Measurements from ENCODE around the gene SETDB1. TPM values are rescaled to one million over a fixed set of nuclear protein-coding genes. Genes with fewer than 3 reads are reported as not detected.
"Not testable (repeated sequence)": the region's sequence is repeated elsewhere in the genome, so short reads cannot be mapped to it uniquely, and the experiment has no call there.

Gene SETDB1
- total RNA-seq, 1 donor from 2014 or later: 47.5 TPM

- H3K27ac ChIP-seq: no peak overlapping the region
- no peak for ATAC-seq
- H3K4me3 ChIP-seq: no peak overlapping the region
- DNase-seq: no peak
- H3K4me1 ChIP-seq: no peaks in the 10 kb centered on the region
- no peaks in the 10 kb centered on the region for H3K36me3 ChIP-seq
- H3K27me3 ChIP-seq (ENCODE audit: low read depth): no peaks in the 10 kb centered on the region
- H3K9me3 ChIP-seq: no peaks in the 10 kb centered on the region
- intact Hi-C loops (cut with DNase I): no loop called here
- TF ChIP-seq, protein P1, sequence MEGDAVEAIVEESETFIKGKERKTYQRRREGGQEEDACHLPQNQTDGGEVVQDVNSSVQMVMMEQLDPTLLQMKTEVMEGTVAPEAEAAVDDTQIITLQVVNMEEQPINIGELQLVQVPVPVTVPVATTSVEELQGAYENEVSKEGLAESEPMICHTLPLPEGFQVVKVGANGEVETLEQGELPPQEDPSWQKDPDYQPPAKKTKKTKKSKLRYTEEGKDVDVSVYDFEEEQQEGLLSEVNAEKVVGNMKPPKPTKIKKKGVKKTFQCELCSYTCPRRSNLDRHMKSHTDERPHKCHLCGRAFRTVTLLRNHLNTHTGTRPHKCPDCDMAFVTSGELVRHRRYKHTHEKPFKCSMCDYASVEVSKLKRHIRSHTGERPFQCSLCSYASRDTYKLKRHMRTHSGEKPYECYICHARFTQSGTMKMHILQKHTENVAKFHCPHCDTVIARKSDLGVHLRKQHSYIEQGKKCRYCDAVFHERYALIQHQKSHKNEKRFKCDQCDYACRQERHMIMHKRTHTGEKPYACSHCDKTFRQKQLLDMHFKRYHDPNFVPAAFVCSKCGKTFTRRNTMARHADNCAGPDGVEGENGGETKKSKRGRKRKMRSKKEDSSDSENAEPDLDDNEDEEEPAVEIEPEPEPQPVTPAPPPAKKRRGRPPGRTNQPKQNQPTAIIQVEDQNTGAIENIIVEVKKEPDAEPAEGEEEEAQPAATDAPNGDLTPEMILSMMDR (IDR thresholded peaks at IDR 0.05): no peak
Measured at GRCh38 chr1:150890033-150890416, 36.1 kb upstream of the SETDB1 start.

GRCh38 chr1:150893336-150893913, 32.7 kb upstream of the SETDB1 start:
- Histone ChIP-seq H3K36me3 (no peaks in the 10 kb centered on the region), H3K27ac (no peak overlapping the region), H3K9me3 (no peaks in the 10 kb centered on the region), H3K4me1 (no peaks in the 10 kb centered on the region), H3K4me3 (no peak overlapping the region), H3K27me3 (ENCODE audit: low read depth) (no peaks in the 10 kb centered on the region)
- DNase-seq (no peak), ATAC-seq (no peak)
- intact Hi-C loops (cut with DNase I): no loop called here
- TF ChIP-seq, protein P1 (IDR thresholded peaks at IDR 0.05): no peak

DNA sequence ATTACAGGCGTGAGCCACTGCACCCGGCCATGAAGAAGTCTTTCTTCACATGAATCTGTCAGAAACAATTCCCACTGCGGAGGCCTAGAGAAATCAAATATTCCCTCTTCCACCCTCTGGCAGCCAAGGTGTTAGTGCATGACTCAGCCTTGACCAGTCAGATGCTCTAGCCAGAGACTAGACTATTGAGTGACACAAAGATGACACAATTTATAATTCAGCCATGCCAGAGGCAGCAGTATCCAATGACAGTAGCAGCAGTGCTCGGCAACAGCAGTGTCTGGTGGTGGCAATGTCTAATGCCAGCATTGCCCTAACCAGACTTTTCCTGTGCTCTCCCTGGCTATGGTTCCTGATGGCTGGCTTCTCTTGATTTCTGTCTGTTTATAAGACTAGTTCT, 30.5 kb upstream of the SETDB1 start:
- H3K36me3 ChIP-seq: no peaks in the 10 kb centered on the region
- H3K9me3 ChIP-seq: no peaks in the 10 kb centered on the region
- H3K27ac ChIP-seq: no peak overlapping the region
- TF ChIP-seq, protein P1 (IDR thresholded peaks at IDR 0.05): no peak
- H3K27me3 ChIP-seq (ENCODE audit: low read depth): no peaks in the 10 kb centered on the region
- no peaks in the 10 kb centered on the region for H3K4me1 ChIP-seq
- H3K4me3 ChIP-seq: no peak overlapping the region
- DNase-seq: no peak
- no peak for ATAC-seq
- intact Hi-C loops (cut with DNase I): no loop called here

DNA sequence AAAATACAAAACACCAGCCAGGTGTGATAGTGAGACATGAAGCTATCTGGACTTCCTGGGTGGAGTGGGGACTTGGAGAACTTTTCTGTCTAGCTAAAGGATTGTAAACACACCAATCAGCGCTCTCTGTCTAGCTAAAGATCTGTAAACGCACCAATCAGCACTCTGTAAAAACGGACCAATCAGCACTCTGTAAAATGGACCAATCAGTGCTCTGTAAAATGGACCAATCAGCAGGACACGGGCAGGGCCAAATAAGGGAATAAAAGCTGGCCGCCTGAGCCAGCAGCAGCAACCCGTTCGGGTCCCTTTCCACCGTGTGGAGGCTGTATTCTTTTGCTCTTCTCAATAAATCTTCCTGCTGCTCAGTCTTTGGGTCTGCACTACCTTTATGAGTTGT, 26.4 kb upstream of the SETDB1 start:
- H3K4me1 ChIP-seq; intact Hi-C loops (cut with DNase I); H3K27ac ChIP-seq; ATAC-seq; H3K4me3 ChIP-seq; DNase-seq; H3K27me3 ChIP-seq (ENCODE audit: low read depth); H3K9me3 ChIP-seq; H3K36me3 ChIP-seq: not testable (repeated sequence)

DNA sequence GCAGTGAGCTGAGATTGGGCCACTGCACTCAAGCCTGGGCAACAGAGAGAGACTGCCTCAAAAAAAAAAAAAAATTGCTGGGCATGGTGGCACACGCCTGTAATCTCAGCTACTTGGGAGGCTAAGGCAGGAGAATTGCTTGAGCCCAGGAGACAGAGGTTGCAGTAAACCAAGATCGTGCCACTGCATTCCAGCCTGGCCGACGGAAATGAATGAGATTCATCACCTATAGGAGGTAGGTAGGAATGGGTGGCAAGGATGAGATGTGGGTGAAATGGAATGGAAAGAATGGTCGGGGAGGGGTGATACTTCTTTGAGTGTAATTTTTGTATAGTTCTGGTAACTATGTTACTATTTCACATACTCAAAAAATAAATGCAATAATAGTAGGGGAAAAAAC, 23.8 kb upstream of the SETDB1 start:
- DNase-seq (no peak), ATAC-seq (no peak)
- H3K27ac ChIP-seq: no peak overlapping the region
- no peak overlapping the region for H3K4me3 ChIP-seq
- intact Hi-C loops (cut with DNase I): no loop called here
- H3K4me1 ChIP-seq: no peaks in the 10 kb centered on the region
- H3K36me3 ChIP-seq: no peaks in the 10 kb centered on the region
- H3K27me3 ChIP-seq (ENCODE audit: low read depth): no peaks in the 10 kb centered on the region
- TF ChIP-seq, protein P1 (IDR thresholded peaks at IDR 0.05): no peak
- no peaks in the 10 kb centered on the region for H3K9me3 ChIP-seq

DNA sequence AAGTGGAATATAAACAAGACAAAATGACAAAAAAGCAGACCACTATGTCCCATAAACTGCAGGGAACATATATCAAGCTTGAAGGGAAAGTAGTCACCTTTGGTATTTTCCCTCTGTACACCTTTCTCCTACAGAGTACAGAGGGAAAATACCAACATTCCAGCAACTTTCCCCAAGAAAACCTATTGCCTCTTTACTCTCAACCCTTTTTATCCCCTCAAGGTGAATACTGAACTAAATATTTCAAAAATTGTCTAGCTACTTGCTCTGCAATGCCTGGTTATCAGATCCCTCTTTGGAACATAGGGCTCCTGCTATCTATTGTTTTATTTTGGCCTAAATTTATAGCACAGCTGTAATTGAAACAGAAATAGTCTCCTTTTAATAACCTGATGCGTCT, 23.4 kb upstream of the SETDB1 start:
- ATAC-seq (no peak), DNase-seq (no peak)
- TF ChIP-seq, protein P1 (IDR thresholded peaks at IDR 0.05): no peak
- no peaks in the 10 kb centered on the region for H3K36me3 ChIP-seq
- no peak overlapping the region for H3K27ac ChIP-seq
- no peaks in the 10 kb centered on the region for H3K27me3 ChIP-seq (ENCODE audit: low read depth)
- H3K9me3 ChIP-seq: no peaks in the 10 kb centered on the region
- no peak overlapping the region for H3K4me3 ChIP-seq
- intact Hi-C loops (cut with DNase I): no loop called here
- no peaks in the 10 kb centered on the region for H3K4me1 ChIP-seq
